Activated T-helper 17 cell treated with anti-CD3 and anti-CD28 coated beads, Interleukin-2, amount 50 U/mL, for 72 hours (primary cell): ENCODE data around the gene MKI67. TPM values are rescaled to one million over a fixed set of nuclear protein-coding genes. Genes with fewer than 3 reads are reported as not detected.
A peak's percentile ranks its signal among the peaks of the same experiment; 100 is the strongest.

Source experiments
- ATAC-seq: fragments of 150-1000 bp; cut with Tn5 transposase; replicated peaks from 2 replicates; pipeline ENCODE4 v1.10.0; 2021; ENCODE audit warnings: mild to moderate bottlenecking, moderate library complexity
- H3K27ac Mint-ChIP-seq: one replicate; pipeline ENCODE4 v1.8.0; 2022; ENCODE audit warnings: mixed read lengths
- H3K27me3 Mint-ChIP-seq: one replicate; pipeline ENCODE4 v1.8.0; 2022; ENCODE audit warnings: mixed read lengths
- H3K36me3 Mint-ChIP-seq: one replicate; pipeline ENCODE4 v1.8.0; 2022; ENCODE audit warnings: low read depth, mild to moderate bottlenecking, mixed read lengths
- H3K4me1 Mint-ChIP-seq: one replicate; pipeline ENCODE4 v1.8.0; 2022; ENCODE audit warnings: mixed read lengths
- H3K4me3 Mint-ChIP-seq: one replicate; pipeline ENCODE4 v1.8.0; 2022; ENCODE audit warnings: mild to moderate bottlenecking, mixed read lengths
- H3K9me3 Mint-ChIP-seq: one replicate; pipeline ENCODE4 v1.8.0; 2022; ENCODE audit warnings: mixed read lengths
- total RNA-seq, 2 donors: library from RNA; stranded (reverse); gene quantifications; one replicate each; pipeline ENCODE4 v1.2.3, GENCODE V29; 2022

The MKI67 gene
- total RNA-seq, 2 donors from 2014 or later, result 262 to 281 TPM

DNA sequence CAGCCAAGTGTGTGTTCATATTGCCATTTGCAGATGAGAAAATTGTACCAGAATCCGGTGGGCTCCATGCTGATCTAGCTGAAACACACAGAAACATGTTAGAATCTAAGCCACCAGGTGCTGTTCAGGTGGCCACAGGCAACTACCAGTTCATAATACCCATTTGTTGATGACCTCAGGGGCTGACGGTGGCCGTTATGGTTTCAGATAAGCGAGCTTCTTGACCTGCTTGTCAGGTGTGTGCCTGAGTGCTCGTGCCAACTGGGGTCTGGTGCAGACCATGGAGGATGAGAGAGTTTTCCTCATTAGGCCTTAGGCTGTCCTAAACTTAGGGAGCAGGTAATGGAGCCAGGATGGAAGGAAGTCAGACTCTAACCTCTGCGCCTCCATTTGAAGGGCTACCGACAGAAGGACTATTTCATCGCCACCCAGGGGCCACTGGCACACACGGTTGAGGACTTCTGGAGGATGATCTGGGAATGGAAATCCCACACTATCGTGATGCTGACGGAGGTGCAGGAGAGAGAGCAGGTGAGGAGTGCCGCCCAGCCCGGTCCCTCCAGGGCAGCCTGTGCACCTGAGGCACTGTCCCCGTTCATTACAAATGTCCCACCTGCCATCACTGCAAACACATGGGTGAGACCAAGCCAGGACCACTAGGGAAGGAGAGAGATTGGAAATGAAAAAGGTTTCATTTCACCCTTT lies 53.1 kb downstream of the MKI67 start:
- Mint-ChIP-seq H3K36me3 (peaks cover 98% of the 10 kb centered on the region), H3K4me3 (no peak overlapping the region), H3K4me1 (peaks cover 14% of the 10 kb centered on the region), H3K27me3 (no peaks in the 10 kb centered on the region), H3K27ac (no peak overlapping the region), H3K9me3 (no peaks in the 10 kb centered on the region)
- ATAC-seq, result no peak

DNA sequence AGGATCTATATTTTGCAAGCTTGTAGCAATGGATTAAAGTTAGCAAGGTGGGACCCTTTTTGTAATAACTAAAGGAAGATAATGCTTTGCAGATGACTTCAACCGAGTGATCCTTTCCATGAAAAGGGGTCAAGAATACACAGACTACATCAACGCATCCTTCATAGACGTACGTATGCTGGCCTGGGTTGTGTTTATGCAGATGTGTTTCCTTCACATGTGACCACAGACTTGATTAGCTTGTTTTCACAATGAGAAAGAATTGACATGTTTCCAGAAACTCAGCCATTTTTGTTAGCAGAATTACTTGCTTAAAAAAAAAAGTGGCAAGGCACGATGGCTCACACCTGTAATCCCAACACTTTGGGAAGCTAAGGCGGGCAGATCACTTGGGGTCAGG lies 54.2 kb downstream of the MKI67 start:
- Mint-ChIP-seq H3K4me3 (no peak overlapping the region), H3K27me3 (no peaks in the 10 kb centered on the region), H3K9me3 (peaks cover 2% of the 10 kb centered on the region), H3K4me1 (peaks cover 18% of the 10 kb centered on the region), H3K36me3 (peaks cover 97% of the 10 kb centered on the region), H3K27ac (no peak overlapping the region)
- no peak for ATAC-seq

DNA sequence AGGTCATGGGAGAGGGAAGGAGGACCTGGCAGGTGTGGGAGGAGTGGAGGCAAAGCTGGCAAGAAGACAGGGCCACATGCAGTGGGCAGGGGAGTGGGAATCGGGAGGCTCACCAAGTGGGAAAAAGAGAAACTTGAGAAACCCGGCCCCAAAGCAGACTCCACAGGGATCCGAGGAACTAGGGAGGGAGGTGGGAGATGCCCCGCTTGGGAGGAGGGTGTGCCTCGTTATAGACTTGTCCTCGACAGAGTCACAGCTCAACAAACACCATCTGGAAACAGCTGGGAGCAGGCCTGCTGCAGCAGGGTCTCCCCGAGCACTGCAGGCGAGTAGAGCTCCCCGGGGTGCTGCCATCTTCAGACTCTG lies 54.8 kb downstream of the MKI67 start:
- H3K4me1 Mint-ChIP-seq, result peaks cover 25% of the 10 kb centered on the region
- H3K9me3 Mint-ChIP-seq, result peaks cover 4% of the 10 kb centered on the region
- peaks cover 97% of the 10 kb centered on the region for H3K36me3 Mint-ChIP-seq
- H3K27ac Mint-ChIP-seq, result peak overlapping the region; percentile 50
- no peaks in the 10 kb centered on the region for H3K27me3 Mint-ChIP-seq
- no peak for ATAC-seq
- no peak overlapping the region for H3K4me3 Mint-ChIP-seq

DNA sequence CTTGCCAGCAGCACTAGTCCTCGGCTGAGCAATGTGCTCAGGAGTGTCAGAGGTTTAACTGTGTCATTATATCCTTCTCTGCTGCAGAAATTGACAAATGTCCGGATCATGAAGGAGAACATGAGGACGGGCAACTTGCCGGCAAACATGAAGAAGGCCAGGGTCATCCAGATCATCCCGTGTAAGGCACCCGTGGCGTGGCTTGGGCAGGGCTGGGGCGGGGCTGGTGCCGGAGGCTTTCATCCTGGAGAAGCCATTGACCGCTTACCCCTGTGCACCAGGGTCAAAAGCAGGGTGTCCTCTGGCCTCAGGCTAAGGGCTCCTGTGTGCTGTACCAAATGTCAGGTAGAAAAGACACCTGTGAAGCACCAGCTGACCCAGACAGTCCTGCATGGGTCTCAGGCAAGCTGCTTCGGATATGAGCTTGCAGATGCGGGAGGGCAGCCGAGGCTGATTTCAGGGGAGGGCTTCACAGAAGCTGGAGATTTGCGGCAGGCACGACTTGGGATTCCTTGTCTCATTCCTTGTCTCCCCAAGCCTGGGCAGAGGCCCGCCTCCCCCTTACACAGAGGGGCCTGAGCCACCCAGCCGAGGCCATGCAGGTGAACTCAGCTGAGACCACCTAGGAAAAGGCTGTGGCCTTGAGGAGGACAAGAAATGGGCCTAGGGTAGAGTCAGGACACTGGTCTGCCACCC lies 55.4 kb downstream of the MKI67 start:
- H3K4me1 Mint-ChIP-seq, result peaks cover 30% of the 10 kb centered on the region
- H3K27me3 Mint-ChIP-seq, result no peaks in the 10 kb centered on the region
- ATAC-seq, result no peak
- peak overlapping the region; percentile 50 for H3K27ac Mint-ChIP-seq
- H3K36me3 Mint-ChIP-seq, result peaks cover 97% of the 10 kb centered on the region
- no peak overlapping the region for H3K4me3 Mint-ChIP-seq
- peaks cover 4% of the 10 kb centered on the region for H3K9me3 Mint-ChIP-seq

DNA sequence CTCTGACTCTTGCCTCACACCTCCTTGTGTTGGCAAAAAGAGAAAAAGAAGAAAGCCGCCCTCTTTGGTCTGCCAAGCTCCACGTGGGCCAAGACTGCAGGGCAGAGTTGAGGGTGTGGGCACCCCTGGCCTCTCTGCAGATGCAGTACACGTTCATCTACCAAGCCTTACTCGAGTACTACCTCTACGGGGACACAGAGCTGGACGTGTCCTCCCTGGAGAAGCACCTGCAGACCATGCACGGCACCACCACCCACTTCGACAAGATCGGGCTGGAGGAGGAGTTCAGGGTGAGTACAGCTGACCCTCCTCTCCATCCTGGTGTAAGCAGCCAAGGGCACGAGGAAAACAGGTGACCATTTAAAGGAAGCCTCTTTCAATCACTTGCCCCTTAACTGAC lies 56.1 kb downstream of the MKI67 start:
- Mint-ChIP-seq H3K4me1 (peaks cover 33% of the 10 kb centered on the region), H3K9me3 (peaks cover 4% of the 10 kb centered on the region), H3K27ac (peak overlapping the region; percentile 64), H3K27me3 (no peaks in the 10 kb centered on the region), H3K36me3 (peaks cover 97% of the 10 kb centered on the region), H3K4me3 (no peak overlapping the region)
- no peak for ATAC-seq

DNA sequence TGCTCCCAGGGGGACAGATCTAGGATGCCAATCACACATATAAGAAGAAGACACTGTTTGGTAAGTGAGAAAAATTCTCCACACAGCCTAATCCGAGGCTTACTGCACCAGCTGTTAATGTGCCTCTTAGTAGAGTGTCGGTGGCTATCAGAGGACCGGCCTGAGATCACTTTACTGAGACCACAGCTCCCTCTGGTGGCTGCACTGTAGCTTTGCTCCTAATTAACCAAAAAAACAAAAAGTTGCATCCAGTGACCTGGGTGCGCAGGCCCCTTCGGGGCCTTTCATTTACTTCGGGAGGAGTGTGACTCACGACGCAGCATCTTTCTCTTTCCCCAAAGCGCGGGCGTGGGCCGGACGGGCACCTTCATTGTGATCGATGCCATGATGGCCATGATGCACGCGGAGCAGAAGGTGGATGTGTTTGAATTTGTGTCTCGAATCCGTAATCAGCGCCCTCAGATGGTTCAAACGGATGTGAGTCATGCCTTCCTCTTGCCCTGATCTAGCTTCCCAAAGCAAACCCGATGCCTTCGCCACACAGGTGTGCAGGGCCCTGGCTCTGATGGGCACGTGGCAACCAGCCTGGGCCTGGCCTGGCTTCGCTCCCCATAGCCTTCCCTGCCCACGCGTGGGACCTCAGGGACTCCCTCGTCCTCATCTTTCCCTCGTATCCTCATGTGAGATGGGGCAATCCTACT lies 56.7 kb downstream of the MKI67 start:
- H3K4me1 Mint-ChIP-seq, result peaks cover 34% of the 10 kb centered on the region
- H3K4me3 Mint-ChIP-seq, result no peak overlapping the region
- peak; percentile 23 for ATAC-seq
- H3K27ac Mint-ChIP-seq, result peak overlapping the region; percentile 64
- peaks cover 97% of the 10 kb centered on the region for H3K36me3 Mint-ChIP-seq
- peaks cover 4% of the 10 kb centered on the region for H3K9me3 Mint-ChIP-seq
- no peaks in the 10 kb centered on the region for H3K27me3 Mint-ChIP-seq

DNA sequence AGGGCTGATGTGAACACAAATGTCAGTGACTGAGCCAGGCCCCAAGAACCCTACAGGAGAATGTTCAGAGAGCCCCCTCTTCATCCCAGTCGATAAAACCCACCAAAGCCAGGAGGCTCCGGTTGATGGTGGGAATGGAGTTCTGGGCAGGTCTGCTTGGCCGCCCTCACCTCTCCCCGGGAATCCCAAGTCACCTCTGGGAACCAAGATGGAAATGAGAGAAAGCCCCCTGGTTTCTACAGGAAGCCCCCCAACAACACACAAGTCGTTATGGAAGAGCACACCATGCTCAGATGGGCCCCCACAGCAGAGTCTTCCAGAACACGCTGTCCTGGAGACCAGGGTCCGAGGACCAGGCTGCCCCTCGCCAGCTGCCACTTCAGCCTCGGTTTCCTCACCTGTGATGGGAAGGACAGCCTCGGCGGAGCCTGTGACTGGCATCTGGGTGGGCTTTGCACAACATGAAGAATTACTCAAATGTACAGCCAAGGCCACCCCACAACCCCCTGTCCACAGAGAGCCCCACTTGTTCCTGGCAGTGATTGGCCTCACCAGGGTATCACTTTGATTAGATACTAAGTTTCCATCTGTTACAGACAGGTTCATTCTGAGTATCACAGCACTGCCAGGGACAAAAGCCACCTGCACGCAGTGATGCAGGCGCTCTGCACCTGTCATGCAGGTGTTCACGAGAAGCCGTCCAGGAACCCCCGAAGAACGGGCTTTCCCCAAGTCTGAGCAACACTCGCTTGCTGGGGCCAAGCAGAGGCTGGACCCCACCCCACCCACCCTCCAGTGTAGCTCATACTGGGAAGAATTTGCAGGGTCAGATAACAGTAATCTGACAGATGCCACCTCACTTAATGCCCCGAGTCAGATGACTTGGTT lies 57.6 kb downstream of the MKI67 start:
- Mint-ChIP-seq H3K27me3 (no peaks in the 10 kb centered on the region), H3K27ac (no peak overlapping the region), H3K4me1 (peaks cover 37% of the 10 kb centered on the region), H3K4me3 (no peak overlapping the region), H3K36me3 (peaks cover 97% of the 10 kb centered on the region), H3K9me3 (peaks cover 4% of the 10 kb centered on the region)
- no peak for ATAC-seq

DNA sequence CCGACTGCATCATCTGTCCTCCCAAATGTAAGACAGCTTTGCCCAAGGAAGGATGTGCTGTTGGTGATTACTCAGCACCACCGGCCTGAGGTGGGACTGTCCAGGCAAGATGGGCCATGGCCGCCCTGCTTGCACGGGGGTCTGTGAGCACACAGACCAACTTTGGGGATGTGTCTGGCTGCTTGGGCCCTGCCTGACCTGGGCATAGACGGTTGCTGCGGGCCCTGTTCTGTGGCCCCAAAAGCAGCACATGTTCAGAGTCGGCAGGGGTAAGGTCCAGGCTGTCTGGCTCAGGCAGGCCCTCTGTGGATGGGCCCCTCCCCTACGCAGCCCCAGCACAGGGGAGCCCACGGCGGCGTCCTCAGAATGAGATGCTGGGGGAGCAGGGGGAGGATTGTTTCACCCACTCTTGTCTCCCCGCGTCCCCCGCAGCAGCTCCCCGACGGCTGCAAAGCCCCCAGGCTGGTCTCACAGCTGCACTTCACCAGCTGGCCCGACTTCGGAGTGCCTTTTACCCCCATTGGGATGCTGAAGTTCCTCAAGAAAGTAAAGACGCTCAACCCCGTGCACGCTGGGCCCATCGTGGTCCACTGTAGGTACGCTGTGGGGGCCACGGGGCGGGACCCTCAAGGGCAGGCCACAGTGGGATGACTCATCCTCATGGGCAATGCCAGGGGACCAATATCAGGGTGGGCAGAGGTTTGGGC lies 58.4 kb downstream of the MKI67 start:
- Mint-ChIP-seq H3K27ac (no peak overlapping the region), H3K27me3 (no peaks in the 10 kb centered on the region), H3K36me3 (peaks cover 97% of the 10 kb centered on the region), H3K9me3 (peaks cover 4% of the 10 kb centered on the region), H3K4me3 (no peak overlapping the region), H3K4me1 (peaks cover 42% of the 10 kb centered on the region)
- no peak for ATAC-seq

DNA sequence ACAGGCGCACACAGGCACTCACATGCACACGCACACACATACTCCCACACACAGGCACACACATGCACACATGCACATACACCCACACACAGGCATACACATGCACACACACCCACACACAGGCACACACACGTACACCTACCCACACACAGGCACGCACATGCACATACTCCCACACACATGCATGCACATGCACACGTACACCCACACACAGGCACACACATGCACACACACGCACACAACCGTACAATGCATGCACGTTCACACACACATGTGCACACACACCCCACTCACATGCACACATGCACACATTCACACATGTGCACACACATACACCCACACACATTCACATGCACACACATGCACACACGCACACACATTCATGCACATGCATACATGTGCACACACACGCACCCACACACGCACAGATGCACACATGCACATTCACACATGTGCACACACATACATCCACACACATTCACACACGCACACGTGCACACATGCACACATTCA lies 59.3 kb downstream of the MKI67 start:
- H3K27me3 Mint-ChIP-seq, result no peaks in the 10 kb centered on the region
- H3K27ac Mint-ChIP-seq, result no peak overlapping the region
- H3K4me3 Mint-ChIP-seq, result no peak overlapping the region
- peaks cover 96% of the 10 kb centered on the region for H3K36me3 Mint-ChIP-seq
- H3K4me1 Mint-ChIP-seq, result peaks cover 46% of the 10 kb centered on the region
- ATAC-seq, result no peak
- peaks cover 4% of the 10 kb centered on the region for H3K9me3 Mint-ChIP-seq

DNA sequence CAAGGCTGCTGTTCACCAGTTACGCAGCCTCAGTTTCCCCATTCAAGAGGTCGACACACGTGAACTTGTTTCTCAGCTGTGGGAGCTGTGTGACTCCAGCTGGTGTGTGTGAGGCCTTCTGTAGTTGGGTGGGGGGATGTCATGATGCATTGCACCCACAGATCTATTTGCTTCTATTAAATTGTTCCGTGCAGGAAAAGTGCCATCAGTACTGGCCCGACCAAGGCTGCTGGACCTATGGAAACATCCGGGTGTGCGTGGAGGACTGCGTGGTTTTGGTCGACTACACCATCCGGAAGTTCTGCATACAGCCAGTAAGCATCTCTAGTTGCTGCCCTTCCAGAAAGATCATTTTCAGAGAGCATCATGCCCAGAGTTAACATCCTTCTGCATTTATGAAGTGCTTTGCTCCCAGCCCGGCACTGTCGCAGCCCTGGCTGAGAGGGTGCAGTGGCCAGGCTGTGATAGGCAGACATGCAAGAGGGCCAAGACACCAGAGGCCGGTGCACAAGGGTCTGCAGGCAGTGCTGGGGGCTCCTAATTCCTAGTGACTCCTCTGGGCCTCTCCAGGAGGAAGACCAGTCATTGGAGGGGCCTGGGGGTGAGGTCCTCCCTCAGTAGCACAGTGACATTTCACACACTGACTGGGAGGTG lies 60.2 kb downstream of the MKI67 start:
- Mint-ChIP-seq H3K36me3 (peaks cover 96% of the 10 kb centered on the region), H3K27ac (no peak overlapping the region), H3K27me3 (no peaks in the 10 kb centered on the region), H3K4me1 (peaks cover 46% of the 10 kb centered on the region), H3K4me3 (peak overlapping the region; percentile 68), H3K9me3 (peaks cover 4% of the 10 kb centered on the region)
- ATAC-seq, result no peak

DNA sequence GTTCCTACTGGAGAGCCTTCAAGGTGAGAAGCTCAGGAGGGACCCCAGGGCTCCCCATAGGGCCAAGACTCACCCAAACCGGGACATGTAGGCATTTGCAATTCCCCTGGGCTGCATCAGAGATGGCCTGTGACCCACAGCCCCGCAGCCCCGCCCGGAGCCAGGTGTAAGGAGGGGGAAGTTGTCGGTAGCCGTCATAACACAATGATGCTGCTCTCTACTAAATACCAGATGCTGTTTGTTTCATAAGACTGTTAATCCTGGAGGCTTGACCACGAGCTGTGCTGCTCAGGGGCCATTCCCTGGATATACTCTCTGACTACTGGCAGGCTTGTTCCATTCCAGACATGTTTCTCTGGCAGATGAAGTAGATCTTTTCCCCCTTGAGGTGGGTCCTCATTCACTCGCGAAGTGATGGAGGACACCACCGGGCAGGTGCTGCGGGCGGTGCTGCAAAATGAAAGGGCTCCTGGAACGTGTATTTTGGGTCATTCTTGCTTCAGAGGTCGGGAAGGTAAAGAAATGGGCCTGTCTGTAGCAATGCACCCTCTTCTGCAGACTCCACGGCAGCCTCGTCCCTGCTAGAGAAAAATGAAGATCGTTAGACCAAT lies 61.1 kb downstream of the MKI67 start:
- ATAC-seq, result no peak
- H3K27ac Mint-ChIP-seq, result peak overlapping the region; percentile 89
- peak overlapping the region; percentile 68 for H3K4me3 Mint-ChIP-seq
- H3K9me3 Mint-ChIP-seq, result peaks cover 4% of the 10 kb centered on the region
- no peaks in the 10 kb centered on the region for H3K27me3 Mint-ChIP-seq
- peaks cover 96% of the 10 kb centered on the region for H3K36me3 Mint-ChIP-seq
- H3K4me1 Mint-ChIP-seq, result peaks cover 47% of the 10 kb centered on the region

DNA sequence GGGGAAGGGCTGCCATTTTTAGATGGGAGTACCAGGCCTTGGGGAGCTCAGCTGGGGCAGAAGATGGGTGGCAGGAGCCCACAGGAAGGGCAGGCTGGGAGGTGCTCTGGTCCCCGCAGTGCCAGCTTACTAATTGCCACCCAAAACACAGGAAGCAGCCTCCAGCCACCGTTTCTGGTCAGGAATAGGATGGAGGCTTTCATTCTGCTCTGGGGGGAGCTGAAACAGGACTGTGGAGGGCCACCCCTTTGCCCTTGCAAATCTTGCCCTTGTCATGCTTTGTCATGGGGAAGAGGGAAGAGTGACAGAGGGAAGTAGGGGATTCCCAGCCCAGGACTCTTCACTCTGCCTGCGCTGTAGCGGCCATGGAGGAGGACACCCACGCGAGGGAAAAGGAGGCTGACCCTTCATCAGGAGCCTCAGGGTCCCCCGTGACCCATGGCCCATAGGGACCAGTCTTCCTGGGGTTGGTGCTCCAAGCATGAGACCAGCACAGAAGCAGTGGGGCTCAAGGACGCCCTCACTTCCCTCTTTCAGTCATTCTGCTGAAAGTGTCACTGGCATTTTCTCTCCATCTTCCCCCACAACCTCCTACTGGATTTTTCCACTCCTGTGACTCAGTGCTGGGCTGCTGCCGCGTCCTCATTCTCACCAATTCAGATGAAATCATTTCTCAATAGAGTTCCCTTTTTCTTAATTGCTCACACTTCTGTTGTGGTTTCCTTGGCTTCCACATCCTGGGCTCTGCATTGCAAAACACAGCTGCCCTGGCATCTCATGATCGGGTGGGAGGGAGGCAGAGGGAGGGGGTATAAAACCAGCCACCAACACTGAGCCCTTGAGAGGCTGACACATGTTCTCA lies 61.9 kb downstream of the MKI67 start:
- Mint-ChIP-seq H3K4me3 (peak overlapping the region; percentile 68), H3K36me3 (peaks cover 96% of the 10 kb centered on the region), H3K27me3 (no peaks in the 10 kb centered on the region), H3K4me1 (peaks cover 51% of the 10 kb centered on the region), H3K27ac (peak overlapping the region; percentile 89), H3K9me3 (peaks cover 4% of the 10 kb centered on the region)
- ATAC-seq, result peak; percentile 81
